T-helper 1 cell (primary cell): ENCODE measurements around the gene HMGN4.
A peak's percentile ranks its signal among the peaks of the same experiment; 100 is the strongest.
"Not testable (repeated sequence)": the region's sequence is repeated elsewhere in the genome, so short reads cannot be mapped to it uniquely, and the experiment has no call there.

ENCODE experiments used
- DNase-seq, 5 donors: peaks; one replicate each; pipeline ENCODE4 v3.0.0-alpha.2; 2012 to 2020

The HMGN4 gene

DNA sequence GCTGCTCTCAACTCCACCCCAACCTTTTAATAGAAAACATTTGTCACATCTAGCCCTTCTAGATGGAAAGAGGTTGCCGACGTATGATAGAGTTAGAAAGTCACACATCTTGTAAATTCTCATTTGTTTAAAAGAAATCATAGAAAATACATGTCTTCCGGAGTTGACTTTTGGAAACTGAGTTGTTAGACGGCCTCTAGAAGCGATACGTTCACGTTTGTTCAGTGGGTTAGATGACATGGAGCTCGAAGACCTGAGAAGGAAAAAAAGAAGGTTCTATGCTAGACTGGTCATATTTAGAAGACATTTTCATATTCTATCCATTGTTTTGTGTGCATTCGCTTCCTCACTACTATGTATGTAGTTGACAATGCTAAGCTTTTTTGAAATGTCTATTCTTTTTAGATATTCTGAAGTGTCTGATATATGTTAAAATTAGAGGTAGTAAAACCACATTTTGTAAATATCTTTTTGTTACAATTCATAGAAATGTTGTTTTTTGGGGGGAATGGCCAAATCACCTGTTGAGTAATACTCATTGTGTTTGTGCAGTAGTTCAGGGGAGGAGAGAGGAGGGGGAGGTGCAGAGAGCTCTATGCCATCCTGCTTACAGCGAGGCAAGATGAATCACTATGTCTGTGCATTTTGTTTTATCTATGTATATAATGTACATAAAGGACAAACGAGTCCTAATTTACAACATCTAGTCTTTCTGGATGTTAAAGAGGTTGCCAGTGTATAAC, 15.5 kb upstream of the HMGN4 start:
- peak in 1 of 5 donors; percentile 35 for DNase-seq

DNA sequence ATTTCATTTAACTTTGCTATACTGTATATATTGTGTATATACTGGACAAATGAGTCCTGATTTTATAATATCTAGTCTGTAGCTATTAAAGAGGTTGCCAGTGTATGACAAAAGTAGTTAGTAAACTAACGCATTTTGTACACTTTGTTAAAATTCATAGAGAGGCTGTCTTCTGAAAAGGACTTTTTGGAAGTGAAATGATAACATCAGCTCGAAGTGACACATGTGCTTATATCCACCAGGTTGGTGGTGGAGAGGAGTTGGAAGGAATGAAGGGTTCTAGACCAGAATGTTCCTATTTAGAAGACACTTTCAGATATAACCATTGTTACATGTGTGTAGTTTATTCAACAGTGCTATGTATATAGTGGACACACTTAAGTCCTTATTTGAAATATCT, 13.9 kb upstream of the HMGN4 start:
- DNase-seq = not testable (repeated sequence)

DNA sequence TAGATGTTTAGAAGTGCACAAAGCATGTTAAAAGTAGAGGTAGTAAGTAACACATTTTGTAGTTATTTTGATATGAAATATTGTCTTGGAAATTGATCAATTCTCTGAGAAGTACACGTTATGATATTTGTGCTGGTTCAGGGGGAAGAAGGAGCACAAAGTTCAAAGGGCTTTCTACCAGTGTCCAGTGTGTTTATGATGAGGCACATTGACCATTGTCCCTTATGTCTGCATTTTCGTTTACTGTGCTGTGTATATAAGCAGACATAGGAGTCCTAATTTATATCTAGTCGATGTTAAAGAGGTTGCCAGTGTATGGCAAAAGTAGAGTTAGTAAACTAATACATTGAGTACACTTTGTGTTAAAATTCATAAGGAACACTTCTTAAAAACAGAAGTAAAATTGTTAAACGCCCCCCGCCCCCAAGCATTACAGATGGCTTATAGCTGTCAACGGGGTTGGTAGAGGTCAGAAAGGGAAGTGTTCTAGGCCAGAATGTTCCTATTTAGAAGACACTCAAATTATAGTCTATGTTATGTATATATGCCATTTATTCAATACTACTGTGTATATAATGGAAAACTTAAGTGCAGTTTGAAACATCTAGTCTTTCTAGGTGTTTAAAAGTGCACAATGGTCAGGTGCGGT, 13.3 kb upstream of the HMGN4 start:
- no peak for DNase-seq

DNA sequence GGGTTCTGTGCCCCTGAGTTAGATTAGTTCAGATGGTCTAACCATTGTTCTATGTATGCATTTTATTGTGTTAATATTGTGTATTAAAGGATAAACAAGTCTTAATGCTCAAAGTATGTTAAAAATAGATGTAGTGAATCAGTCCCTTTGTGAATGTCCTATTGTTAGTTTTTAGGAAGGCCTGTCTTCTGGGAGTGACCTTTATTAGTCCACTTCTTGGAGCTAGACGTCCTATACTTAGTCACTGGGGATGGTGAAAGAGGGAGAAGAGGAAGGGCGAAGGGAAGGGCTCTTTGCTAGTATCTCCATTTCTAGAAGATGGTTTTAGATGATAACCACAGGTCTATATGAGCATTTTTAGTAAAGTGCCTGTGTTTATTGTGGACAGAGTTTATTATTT, 12.3 kb upstream of the HMGN4 start:
- DNase-seq = no peak

DNA sequence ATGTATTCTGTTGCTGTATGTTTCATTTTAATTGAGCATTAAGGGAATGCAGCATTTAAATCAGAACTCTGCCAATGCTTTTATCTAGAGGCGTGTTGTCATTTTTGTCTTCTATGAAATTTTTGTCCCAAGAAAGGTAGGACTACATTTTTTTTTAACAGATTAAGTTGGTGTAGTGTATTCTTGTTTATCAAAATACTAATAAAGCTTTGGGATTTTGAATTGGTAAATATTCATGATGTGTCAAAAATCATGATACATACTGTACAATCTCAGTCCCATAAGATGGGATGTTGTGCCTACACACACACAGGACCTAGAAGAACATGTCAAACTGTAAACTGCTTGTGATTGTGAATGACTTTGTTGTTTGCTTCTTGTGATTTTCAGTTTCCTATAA, 11.2 kb upstream of the HMGN4 start:
- DNase-seq = no peak

DNA sequence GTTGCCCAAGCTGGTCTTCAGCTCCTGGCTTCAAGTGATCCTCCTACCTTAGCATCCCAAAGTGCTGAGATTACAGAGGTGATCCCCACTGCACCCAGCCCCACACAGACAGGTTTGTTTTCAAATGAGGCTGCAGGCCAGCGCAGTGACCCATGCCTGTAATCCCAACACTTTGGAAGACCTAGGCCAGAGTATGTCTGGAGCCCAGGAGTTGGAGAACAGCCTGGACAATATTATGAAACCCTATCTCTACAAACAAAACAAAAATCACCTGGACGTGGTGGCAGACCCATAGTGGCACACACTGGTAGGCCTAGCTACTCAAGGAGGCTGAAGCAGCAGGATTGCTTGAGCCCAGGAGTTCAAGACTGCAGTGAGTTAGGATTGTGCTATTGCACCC, 8.0 kb upstream of the HMGN4 start:
- DNase-seq = no peak

DNA sequence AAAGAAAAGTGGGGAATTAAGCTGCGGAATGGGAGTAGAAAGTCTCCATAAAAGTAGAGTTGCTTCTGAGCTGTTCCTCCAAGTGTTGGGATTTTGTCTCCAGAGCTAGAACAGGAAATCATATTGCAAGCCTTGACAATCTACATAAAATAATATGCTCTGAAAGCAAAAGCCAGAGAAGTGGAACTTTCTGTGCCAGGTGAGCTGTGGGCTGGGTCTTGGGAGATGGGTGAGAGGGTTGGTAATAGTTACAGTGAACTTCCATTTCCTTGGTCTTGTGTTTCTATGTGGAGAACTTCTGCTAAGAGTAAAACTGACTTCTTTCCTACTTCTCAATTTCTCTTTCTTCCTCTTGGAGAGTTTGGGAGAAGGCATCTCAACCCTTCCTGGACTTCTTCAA, 6.3 kb upstream of the HMGN4 start:
- DNase-seq = no peak

DNA sequence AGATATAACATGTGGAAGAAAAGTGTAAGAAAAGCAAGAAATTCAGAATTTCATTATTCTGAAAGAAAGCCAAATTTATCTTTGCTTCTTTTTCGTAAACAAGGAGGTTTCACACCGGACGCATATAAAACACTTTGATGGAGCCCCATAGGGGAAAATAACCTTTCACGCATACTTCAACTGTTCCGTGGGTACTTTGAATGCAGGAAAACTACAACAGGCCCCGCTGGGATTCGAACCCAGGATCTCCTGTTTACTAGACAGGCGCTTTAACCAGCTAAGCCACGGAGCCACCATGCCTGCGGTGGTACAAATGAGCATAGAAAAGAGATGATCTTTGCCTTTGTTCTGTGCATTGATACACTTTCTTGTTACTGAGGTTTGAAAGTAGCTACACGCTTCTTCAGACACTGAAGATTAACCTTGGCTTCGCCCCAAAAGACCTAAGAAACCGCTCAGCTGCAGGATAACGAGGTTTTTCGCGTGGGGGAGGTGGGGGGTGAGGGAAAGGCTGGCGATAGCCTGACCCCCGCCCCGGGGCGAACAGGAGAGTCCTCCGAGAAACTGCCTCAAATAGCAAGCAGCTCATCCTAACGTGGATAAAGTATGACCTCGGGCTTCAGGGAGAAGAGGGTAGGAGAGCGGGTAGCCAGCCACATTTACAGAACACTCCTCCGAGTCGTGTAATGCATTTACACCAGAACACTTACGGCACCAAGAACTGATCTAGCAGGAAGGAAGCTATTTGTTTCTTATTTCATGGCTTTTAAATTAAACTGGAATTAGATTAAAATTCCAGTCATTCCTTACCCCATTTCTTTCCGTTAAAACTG, 5.3 kb upstream of the HMGN4 start:
- peak; percentile 60 to 89 (median 78) for DNase-seq

DNA sequence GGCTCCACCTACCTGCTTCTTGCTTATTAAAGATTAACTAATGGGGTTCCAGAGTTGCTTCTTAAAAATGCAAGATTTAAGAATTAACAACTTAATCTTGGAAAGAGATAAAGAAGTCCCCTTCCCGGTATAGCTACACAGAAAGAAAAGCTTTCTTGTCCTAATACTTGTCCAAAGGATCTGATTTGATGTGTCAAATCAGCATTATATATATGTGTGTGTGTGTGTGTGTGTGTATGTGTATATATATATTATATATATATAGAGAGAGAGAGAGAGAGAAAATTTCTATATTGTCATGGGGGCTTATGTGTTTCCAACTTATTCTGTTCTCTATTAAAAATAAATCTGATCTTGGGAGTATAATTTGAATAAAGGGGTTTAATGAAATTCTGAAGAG, 4.6 kb upstream of the HMGN4 start:
- DNase-seq = no peak

DNA sequence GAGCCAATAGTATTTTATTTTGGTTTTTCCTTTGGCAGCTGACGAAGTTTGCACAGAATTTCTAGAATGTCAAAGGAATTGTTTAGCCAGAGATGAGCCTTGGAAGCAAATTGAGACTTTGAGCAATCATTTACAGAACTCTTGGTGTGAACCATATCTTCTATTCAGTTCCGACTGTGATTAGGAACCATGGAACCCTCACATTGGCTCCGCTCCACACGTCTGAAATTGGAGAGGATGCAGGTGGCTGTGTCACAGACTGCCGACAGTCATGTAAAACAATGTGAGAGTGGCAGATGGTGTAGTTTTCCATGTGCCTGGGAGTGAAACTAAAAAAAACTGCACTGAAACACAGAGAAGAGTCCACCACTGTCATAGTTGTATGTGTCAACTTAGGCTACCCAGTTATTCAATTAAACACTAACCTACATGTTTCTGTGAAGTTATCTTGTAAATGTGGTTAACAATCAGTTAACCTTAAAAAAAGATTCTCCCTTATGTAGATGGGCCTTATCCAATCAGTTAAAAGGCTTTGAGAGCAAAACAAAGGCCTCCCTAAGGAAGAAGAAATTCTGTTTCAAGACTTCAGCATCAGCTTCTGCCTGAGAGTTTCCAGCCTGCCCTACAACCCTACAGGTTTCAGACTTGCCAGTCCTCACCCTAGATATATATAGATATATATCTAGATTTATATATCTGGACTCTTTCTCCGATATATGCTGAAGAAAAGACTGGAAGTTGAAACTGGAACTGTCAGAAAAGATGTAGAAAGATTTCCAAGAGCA, 3.3 kb upstream of the HMGN4 start:
- DNase-seq = no peak

DNA sequence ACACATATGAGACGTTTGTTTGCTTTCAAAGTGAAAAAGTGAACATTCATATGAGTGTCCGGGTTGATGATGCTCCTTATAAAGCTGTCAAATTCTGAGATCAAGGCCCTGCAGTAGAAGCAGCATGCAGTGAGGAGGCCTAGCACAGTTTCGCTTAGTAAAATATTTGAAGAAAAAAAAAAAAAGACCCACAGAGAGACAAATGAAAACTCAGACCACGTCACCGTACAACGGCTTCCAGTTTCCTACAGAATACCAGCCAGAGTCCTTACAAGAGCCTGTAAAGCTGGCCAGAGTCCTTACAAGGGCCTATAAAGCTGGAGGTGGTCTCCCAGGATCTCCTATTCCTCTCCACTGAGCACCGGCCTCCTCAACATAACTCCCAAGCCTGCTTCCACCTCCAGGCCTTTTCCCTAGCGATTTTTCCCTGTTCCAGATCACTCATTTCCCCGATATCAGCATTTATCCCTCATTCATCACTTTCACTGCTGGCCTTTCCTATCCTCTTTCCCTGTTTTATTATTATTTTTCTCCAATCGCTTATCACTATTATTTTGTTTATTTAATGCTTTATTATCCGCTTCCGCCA, 1.5 kb upstream of the HMGN4 start:
- DNase-seq = peak in 2 of 5 donors; percentile 7 to 77

DNA sequence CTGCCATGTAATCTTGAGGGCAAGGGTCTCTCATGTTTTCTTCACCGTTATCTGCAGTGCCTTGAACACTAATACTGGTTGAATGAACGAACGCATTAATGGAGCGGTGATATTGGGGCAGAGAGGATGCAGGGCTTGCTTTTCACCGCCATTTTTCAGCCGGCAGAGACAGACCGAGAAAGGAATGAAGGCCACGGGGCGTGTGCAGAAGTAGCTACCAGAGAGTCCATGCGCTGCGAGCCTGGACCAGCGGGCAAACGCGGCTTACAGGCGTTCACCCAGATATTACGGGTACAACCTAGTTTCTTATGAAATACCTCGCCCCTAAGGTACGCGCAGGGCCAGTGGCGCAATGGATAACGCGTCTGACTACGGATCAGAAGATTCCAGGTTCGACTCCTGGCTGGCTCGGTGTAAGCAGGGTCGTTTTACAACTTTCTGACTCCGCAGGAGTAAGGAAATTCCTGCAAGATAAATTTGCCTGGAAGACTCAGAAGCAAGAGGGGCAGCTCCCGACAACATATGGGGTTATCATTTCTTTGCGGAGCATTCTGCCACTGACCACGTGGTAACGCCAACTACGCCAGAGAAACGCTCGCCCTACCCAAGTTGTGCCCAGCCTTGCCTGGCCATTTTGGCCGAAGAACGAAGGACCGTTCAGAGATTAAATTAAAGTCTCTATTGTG, 863 bp upstream of the HMGN4 start:
- DNase-seq = peak; percentile 72 to 93 (median 83)

DNA sequence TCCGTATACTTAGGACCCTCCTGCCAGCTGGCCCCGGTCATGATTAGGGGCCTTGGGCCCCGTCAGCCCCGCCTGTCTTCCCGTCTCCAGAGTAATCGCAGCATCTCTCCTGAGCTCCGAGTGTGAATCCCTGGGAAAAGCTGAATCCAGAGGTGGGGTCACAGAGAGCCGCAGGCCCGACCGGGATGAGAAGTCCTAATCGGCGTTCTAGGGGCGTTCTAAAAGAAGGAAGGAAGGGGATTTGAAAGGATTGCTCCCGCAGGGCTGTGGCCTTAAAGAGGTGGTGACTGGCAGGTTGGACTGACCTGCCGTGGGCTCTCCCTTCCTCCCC, 371 bp downstream of the HMGN4 start:
- no peak for DNase-seq

DNA sequence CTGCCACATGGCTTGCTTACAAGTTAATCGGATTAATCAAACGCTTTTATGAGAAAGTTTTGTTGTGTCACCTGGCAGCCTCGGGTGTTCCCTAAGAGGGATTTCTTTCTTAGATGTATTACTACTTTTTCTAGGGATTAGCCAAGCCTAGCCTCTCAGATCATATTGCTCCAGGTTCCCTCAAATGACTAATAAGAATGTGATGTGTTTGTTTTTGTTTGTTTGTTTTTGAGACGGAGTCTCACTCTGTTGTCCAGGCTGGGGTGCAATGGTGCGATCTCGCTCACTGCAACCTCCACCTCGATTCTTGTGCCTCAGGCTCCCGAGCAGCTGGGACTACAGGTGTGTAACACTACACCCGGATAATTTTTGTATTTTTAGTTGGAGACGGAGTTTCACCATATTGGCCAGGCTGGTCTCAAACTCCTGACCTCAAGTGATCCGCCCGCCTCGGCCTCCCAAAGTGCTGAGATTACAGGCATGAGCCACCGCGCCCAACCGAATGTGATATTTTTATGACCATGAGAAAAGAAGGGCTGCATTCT, 977 bp downstream of the HMGN4 start:
- DNase-seq = no peak

DNA sequence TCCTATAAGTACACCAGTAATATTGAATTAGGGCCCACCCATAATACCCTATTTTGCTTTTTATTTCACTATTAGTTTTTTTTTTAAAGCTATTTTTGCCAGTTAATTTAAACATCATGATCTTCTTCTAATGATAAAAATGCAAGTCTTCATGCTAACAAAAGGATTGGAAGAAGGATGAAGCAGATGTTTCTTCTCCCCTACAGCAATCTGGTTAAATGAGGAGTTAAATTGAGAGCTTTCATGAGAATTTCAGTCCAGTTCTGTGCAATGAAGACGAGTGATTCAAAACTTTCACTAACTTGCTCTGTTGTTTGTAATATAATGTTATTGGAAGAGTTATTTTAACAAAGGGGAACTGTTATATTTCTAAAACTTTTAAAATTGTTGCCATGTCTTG, 3.4 kb downstream of the HMGN4 start:
- no peak for DNase-seq

DNA sequence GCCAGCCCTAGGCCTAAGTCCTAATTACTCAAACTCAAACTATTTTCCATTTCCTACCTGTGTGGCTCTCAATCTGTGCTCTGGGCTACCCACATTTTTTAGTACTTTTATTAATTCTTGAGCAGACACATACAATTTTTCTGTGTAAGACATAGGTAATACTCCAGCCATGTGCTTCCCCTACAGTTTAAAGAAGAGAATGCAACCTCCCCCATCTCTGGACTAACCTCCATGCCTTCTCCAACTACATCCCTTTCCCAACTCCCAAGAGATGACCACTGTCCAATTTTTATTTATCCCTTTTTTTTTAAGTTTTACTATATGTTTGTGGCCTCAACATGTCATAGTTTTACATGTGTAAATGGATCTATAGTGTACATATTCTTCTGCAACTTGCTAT, 5.8 kb downstream of the HMGN4 start:
- no peak for DNase-seq

DNA sequence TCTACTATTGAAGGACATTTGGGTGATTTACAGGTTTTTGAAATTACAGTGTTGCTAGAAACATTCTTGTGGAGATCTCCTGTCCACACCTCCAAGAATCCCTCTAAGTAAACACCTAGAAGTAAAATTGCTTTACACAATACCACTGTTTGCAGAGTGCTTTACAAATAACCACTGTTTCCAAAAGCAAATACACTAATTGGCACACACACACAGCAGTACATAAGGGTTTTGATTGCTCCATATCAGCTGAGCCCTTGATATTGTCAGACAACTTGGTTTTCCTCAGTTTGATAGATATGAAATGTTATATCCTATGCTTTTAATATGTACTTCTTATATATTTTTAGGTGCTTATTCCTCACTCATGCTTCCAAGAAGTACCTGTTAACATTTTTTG, 6.3 kb downstream of the HMGN4 start:
- no peak for DNase-seq

DNA sequence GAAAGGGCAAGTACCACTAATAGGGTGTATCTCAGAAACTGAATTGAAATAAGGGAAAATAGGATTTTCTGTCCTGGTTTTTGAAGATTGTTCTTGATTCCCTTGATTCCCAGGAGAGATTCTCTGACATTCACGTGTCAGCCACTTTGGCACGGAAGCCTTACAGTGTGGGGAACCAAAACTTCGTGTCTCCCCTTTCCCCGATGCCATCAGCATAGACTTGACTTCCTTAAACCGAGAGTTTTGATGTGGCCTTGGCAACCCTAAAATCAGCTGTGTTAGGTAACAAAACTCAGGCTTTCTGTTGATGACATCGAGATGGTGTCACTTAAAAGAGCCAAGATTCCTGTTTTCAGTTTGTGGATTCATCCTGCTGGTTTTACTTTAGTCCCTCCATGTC, 7.5 kb downstream of the HMGN4 start:
- DNase-seq = no peak

DNA sequence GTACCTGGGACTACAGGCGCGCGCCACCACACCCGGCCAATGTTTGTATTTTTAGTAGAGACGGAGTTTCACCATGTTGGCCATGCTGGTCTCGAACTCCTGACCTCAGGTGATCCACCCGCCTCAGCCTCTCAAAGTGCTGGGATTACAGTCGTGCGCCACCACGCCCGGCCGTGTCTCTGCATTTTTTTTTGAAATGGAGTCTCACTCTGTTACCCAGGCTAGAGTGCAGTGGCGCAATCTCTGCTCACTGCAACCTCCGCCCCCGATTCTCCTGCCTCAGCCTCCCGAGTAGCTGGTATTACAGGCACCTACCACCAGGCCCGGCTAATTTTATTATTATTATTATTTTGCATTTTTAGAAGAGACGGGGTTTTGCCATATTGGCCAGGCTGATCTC, 9.2 kb downstream of the HMGN4 start:
- DNase-seq = not testable (repeated sequence)

DNA sequence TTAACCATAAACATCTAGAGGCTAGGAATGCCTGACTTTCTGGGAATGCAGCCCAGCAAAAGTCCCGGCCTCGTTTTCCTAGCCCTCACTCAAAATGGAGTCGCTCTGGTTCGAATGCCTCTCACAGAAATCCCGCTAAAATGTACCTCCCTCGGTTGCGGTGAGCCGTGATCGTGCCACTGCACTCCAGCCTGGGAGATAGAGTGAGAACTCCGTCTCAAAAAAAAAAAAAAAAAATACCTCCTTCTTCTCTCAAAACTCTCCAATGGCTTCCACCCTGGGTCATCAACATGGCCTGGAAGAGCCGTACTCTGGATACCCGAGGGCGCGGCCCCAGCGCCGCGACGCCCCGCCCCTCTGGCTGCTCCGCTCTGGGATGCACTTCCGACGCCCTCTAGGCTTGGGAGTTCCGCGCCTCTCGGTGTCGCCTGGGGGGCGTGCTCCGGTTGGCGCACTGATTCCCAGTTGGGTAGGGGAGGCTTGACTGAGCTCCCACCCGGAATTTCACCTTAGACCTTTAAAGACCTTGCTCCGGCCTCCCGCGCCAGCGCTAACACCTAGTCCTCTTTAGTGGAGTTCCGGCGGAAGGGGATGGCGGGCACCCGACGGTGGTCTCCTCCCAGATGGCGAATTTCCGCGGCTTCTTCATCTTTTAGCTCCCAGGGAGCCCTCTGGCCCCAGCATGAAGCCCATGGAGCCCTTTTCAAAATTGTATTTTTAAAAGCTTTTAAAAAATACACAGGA, 12.3 kb downstream of the HMGN4 start:
- DNase-seq = peak in 3 of 5 donors; percentile 29 to 58 (median 50)

DNA sequence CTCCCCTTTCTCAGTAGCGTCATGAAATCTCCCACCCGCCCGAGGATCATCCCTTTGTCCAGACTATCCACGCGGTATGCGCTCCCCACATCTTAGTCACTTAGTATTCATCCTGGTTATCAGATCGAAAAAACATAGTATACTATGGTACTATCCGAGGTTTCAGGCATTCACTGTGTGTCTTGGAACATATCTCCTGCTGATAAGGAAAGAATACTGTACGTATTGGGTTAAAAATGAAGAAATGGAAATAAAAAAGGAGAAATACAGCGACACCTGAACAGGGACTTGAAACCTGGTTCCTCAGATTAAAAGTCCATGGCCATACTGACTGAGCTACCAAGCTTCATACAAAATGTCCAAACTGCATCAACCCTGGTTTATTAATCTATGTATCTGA, 14.0 kb downstream of the HMGN4 start:
- DNase-seq = no peak
